D341Med (cell line): ENCODE results near the gene SAMD5.

Experiments used
- DNase-seq: peaks from one replicate; pipeline ENCODE4 v3.0.0; 2012; ENCODE audit warnings: low spot score

The SAMD5 gene

GRCh38 chr6:147508042-147508865 lies at the start of gene SAMD5:
Gene SAMD5 (plus strand): TSS chr6:147508690. CDS start chr6:147508929, 239 bp downstream.
- peak; percentile 79 for DNase-seq

- no peak for DNase-seq
Observed at GRCh38 chr6:147459780-147460179, 48.7 kb upstream of the SAMD5 start.

- no peak for DNase-seq
Observed at GRCh38 chr6:147463651-147464050, 44.8 kb upstream of the SAMD5 start.

GRCh38 chr6:147467428-147467827 lies 41.1 kb upstream of the SAMD5 start:
- DNase-seq = no peak

GRCh38 chr6:147467886-147468285 lies 40.6 kb upstream of the SAMD5 start:
- no peak for DNase-seq

- no peak for DNase-seq
Observed at GRCh38 chr6:147468634-147469033, 39.9 kb upstream of the SAMD5 start.

GRCh38 chr6:147479857-147480256 lies 28.6 kb upstream of the SAMD5 start:
- no peak for DNase-seq

GRCh38 chr6:147486683-147487082 lies 21.8 kb upstream of the SAMD5 start:
- DNase-seq = no peak

- DNase-seq = no peak
Observed at GRCh38 chr6:147497472-147497871, 11.0 kb upstream of the SAMD5 start.

- DNase-seq = no peak
Observed at GRCh38 chr6:147503587-147503986, 4.9 kb upstream of the SAMD5 start.

- DNase-seq = no peak
Observed at GRCh38 chr6:147504848-147505247, 3.6 kb upstream of the SAMD5 start.

- DNase-seq = peak; percentile 89
Observed at GRCh38 chr6:147506704-147507114, 1.8 kb upstream of the SAMD5 start.

GRCh38 chr6:147507162-147508041 lies 1.1 kb upstream of the SAMD5 start:
- peak; percentile 68 for DNase-seq

- peak; percentile 66 for DNase-seq
Observed at GRCh38 chr6:147508866-147509608, 547 bp downstream of the SAMD5 start.

GRCh38 chr6:147509891-147510290 lies 1.4 kb downstream of the SAMD5 start:
- DNase-seq = no peak

- DNase-seq = no peak
Observed at GRCh38 chr6:147510929-147511590, 2.6 kb downstream of the SAMD5 start.

GRCh38 chr6:147514831-147515230 lies 6.3 kb downstream of the SAMD5 start:
- DNase-seq = no peak

GRCh38 chr6:147515327-147515726 lies 6.8 kb downstream of the SAMD5 start:
- DNase-seq = no peak

GRCh38 chr6:147522597-147522996 lies 14.1 kb downstream of the SAMD5 start:
- DNase-seq = no peak

GRCh38 chr6:147525519-147526209 lies 17.2 kb downstream of the SAMD5 start:
- no peak for DNase-seq

GRCh38 chr6:147527197-147527596 lies 18.7 kb downstream of the SAMD5 start:
- DNase-seq = no peak
